HG03558 (cell line): Measurements from ENCODE around the gene RBKS.

ENCODE experiments used
- ATAC-seq: cut with Tn5 transposase; IDR thresholded peaks from one replicate; pipeline ENCODE4 v1.9.1; 2021; ENCODE audit warnings: moderate number of reproducible peaks; ENCODE audit not compliant: unreplicated experiment; ENCODE audit errors: extremely low read depth

The RBKS gene

GRCh38 chr2:27839022-27839618 is 51.1 kb downstream of the RBKS start:
- ATAC-seq: no peak

- ATAC-seq: no peak
Measured at GRCh38 chr2:27838502-27838901, 51.7 kb downstream of the RBKS start.

DNA sequence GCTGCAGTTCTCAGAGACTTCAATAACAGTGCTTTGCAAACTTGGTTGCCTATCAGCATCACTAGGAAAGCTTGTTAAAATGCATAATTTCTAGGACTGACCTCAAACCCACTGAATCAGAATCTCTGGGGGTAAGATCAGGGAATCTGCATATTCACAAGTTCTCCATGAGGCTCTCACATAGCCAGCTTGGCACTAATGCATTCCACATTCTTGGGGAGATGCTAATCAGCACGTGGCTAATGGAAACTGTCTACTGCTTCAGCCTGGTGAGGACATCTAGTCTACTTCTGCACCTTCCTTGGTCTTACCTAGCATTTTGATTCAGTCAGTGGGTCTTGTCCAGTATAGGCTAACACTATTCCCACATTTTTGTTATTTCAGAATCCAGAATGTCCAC is 56.3 kb downstream of the RBKS start:
- no peak for ATAC-seq

DNA sequence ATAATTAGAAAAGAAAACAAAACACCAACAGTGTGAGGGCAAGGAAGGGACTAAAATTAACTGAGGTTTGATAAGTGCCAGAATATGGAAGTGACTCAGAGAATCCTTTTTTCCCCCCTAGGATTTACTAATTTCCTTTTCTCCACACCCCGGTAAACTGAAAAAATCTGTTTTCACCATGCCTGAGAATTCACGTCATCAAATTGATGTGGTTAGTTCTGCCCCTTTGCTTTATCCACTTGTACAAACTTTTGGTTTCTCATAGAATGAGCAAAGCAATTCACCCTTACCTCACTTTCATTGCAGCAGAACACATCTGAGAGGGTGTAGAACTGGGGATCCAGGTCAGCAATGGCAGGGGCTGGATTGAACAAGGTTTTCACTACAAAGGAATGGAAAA is 57.8 kb downstream of the RBKS start:
- ATAC-seq: no peak

DNA sequence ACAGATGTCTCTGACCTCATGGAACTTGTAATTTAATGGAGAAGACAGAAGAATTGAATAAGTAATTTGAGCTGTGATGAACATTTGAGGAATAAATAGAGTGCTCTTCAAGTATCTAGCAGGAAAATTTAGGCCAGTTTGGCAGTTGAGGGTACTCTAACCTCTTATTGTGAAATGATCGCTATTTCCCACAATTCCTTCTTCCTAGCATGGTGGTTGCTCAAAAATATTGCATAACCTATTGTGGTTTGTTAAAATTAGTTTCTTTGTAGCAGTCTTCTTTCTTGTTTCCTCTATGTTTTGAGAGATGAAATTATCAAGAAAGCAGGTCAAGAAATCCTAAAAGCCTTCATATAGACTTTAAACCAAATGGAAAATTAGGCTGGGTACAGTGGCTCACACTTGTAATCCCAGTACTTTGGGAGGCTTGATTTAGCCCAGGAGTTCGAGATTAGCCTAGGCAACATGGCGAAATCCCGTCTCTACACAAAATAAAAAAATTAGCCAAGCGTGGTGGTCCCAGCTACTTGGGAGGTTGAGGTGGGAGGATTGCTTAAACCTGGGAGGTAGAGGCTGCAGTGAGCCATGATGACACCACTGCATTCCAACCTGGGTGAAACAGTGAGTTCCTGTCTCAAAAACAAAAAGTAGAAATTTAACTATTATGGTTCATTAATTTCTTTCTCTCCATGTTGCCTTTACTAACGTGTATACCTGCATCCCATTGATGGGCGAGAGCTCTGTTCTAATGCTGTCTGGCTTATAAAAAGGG is 58.7 kb downstream of the RBKS start:
- ATAC-seq: no peak

- ATAC-seq: no peak
Measured at GRCh38 chr2:27830656-27831055, 59.5 kb downstream of the RBKS start.

DNA sequence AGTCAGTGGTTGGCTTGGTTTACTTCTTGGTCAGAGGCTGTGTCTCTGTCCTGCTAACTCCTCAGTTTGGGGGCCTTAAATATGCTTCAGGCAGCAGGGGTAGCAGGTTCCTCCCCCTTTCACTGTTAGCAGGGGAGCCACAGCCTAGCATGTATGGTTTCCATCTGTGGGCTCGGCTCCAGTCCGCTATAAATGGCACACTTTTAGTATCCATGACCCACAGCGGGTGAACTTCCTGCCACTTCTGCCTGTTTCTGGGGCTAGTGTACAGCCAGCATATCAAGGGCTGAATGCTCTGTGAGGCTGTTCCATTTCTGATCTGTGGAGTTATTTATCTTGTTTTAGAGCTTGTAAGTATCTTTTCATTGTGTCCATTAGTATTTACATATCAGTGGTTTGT is 60.4 kb downstream of the RBKS start:
- no peak for ATAC-seq

DNA sequence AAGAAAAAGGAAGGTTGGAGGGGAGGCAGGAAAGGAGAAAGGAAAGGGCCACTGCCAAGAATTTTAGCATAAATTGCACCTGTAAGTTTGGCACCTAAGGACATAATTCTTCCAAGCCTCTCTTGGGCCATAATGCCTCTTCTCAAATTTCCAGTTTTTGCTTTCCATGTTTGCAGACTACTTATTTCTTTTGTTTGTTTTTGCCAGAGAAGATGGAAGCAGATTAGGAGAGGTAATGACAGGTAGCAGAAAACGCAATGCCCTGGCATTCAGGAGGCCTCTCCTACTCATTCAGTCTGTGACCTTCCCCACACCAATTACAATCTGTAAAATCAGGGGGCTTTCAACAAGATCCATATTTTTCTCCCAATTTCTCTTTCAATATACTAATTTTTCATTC is 61.9 kb downstream of the RBKS start:
- ATAC-seq: no peak

DNA sequence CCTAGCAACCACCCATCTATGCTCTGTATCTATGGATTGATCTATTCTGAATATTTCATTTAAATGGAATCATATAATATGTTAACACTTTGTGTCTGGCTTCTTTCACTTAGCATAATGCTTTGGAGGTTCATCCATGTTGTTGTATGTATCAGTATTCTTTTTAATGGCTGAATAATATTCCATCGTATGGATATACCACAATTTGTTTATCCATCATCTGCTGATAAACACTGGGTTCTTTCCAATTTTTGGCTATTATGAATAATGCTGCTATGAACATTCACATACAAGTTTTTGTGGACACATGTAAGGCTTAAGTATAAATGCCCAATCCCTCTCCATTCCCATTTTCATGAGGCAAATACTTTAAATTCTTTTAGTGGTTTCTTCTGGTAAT is 65.8 kb downstream of the RBKS start:
- no peak for ATAC-seq

GRCh38 chr2:27823569-27823968 is 66.6 kb downstream of the RBKS start:
- ATAC-seq: no peak

DNA sequence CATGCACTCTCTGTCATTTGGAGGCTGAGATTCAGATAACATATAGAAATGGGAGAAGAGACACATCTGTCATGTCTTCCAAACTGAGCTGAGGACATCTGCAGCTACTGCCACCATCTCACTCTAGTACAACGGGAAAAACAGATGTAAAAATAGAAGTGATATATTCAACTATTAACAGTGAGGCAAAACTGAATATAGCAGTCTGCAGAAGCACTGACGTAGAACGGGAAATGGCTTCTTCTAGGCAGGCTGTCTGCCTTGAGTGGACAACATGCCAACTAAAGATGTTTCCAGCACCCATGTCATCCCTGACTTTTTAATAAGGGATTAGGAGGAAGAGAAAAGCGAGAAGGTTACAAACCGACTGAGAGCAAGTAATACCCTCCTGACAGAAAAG is 67.1 kb downstream of the RBKS start:
- no peak for ATAC-seq

- ATAC-seq: no peak
Measured at GRCh38 chr2:27822049-27822448, 68.1 kb downstream of the RBKS start.

DNA sequence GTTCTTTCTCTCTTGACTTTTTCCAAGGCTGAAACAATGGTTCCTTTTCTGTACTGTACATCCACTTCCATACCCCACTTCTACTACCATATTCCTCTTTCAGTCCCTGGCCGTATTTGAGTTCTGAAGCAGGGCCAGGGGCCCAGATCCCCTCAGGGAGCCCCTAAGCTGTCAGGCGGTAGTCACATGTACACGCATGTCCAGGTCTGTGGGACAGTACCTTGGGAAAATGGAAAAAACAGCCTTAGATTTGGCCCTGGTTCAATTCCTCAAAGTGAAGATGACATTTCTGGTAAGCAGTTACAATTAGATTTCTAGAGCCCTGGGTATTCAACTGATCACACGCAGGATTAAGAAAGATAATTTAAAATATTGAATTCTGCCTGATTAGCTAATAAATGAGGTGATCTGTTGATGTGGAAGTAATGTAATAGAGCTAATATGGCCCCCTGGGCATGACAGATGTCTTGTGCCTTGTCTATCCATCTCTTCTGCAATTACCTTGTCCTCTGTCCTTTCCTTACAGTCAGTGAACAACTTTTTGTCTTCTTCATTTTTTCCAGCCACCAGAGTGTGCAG is 74.2 kb downstream of the RBKS start:
- ATAC-seq: no peak

DNA sequence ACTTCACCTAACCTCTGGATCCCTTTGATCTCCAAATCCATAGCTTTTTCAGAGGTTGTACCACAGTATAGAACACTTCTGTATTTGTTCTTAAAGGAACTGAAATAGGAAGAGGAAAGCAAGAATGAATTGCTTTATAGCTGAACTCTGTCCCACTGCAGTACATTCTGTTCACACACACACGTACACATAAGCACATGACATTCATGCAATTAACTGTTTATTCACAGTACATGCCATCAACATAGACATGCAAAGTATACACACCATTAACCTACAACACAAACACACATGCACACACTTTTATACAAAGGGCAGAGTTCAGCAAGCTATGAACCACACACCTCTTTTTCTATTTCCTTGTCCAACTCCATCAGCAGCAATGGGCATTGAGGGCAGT is 75.4 kb downstream of the RBKS start:
- ATAC-seq: no peak

GRCh38 chr2:27811768-27812167 is 78.4 kb downstream of the RBKS start:
- no peak for ATAC-seq

- ATAC-seq: no peak
Measured at GRCh38 chr2:27810455-27810854, 79.7 kb downstream of the RBKS start.

DNA sequence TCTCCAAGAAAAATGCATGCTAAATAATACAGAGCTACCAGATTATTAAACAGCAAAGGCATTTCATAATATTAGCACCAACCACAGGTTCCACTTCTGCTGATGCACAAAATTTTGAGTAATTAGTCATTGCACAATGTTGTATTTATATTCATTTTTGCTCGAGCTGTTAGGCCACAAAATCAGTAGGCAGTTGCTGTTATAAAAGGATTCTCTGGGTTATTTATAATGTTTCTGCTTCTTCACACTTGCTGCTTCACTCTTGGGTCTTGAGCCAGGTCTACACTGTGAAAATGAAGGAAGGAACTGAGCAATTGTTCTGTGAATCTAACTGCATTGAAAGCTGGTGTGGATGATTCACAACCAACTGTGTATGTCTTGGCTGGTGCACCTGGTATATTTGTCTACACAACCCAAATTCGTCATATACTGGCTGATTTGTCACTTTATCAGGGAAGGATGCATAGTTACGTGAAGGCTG is 80.4 kb downstream of the RBKS start:
- no peak for ATAC-seq

DNA sequence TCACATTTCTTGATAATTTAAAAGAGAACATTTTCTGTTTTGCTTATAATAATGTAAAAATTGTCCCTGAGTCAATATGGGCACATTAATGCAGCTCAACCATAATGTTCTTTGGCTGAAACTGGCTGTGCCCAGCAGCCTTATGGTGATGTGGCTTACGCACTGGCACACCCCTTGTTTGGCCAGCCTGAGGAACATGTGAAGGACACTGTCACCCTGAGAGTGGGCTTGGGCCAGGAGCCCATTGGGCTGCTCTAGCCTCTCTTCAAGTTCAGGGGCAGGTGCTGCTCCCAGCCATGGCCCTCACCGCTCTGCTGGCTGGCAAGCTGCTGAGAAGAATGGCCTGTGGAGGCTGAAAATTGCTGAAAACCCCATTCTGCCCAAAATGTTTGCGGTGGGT is 81.2 kb downstream of the RBKS start:
- no peak for ATAC-seq

DNA sequence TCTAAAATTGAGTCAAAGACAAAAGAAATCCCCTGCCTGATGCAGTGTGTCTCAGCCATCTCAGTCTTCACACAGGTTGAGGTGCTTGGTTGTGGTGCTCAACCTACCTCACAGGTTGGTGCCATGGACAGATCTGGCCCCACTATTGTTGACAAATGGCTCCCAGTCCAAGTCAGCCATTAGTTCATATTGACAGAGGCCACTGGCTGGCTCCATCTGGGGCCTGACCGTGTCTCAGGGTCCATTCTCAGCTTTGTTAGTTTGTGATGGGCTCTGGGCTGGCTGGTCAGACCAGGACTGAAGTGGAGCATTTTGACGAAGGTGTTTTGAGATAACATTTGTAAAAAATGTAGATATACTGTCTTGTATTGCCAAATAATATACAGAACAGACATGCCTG is 81.8 kb downstream of the RBKS start:
- ATAC-seq: no peak

- ATAC-seq: no peak
Measured at GRCh38 chr2:27807476-27807875, 82.7 kb downstream of the RBKS start.

DNA sequence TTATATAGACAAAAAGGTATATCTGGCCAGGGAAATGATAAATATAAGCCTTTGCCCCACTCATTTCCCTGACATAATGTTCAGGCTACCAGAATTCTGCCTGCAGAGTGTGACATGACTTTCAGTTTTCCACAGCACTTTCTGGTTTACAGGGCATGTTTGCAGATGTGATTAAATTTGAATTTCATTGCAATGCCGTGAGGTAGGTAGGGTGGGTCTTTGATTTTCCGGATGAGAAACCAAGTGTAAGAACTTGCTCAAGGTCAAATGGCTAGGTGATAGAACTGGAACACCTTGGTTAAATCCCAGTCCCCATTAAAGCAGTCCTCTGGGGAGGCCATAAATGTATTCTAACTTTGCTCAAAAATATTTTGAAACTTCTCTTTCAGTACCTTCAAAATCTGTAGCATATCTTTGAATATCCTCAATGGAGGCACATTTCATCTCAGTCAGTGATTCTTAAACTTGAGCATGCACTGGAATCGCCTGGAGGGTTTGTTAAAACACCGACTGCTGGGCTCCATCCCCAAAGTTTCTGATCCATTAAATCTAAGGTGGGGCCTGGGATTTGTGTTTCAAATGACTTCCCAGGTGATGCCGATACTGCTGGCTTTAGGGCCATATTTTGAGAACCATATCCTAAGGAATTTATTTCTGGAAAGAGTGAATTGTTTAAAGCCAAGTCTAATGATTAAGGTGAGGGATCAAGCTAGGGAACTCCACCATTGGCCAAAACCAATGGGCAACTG is 83.7 kb downstream of the RBKS start:
- no peak for ATAC-seq
